HG03354 (cell line): Measurements from ENCODE around the gene AFAP1L1.

Source experiments
- ATAC-seq: cut with Tn5 transposase; IDR thresholded peaks from one replicate; pipeline ENCODE4 v1.9.1; 2021; ENCODE audit warnings: mild to moderate bottlenecking; ENCODE audit not compliant: unreplicated experiment, poor library complexity, severe bottlenecking

The AFAP1L1 gene

DNA sequence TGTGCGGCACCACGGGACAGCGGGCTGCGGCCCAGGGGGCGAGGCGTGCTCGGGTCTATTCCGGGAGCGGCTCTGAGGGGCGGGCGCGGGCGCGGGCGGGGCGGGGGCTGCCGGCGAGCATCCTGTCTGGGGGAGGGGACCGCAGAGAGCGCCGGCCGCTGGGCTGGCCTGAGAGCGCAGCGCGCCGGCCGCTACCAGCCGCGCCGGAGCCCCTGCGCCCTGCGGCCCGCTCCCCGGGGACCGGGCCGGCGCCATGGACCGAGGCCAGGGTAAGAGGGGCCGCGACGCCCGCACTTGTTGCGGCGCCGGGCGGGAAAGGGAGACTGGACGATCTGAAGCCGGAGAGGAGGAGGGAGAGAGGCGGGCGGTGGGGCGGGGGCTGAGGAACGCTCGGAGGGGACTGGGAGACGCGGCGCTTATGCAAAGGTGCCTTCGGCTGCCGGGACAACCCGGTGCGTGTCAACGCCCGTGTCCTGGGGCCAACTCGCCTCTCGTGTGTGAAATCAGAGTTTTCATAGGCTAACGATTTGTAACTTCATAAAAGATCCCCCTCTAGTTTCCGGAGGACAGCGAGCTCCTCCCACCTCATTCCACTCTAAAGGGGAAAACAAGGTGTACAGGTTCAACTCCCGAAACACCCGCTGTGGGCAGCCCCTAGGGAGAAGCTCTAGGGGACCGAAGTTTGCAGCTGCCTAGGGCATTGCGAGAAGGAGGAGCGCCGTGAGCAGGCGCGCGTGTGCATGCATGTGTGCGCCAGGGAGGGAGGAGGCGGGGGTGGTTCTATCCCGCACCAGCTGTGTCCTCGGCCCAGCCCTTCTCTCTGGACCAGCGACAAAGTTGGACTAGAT is at the start of gene AFAP1L1:
AFAP1L1 (plus strand) TSS at position 144 of the 848 bp plus-strand sequence; CDS start at position 254, 110 bp downstream.
- peak; percentile 43 for ATAC-seq

DNA sequence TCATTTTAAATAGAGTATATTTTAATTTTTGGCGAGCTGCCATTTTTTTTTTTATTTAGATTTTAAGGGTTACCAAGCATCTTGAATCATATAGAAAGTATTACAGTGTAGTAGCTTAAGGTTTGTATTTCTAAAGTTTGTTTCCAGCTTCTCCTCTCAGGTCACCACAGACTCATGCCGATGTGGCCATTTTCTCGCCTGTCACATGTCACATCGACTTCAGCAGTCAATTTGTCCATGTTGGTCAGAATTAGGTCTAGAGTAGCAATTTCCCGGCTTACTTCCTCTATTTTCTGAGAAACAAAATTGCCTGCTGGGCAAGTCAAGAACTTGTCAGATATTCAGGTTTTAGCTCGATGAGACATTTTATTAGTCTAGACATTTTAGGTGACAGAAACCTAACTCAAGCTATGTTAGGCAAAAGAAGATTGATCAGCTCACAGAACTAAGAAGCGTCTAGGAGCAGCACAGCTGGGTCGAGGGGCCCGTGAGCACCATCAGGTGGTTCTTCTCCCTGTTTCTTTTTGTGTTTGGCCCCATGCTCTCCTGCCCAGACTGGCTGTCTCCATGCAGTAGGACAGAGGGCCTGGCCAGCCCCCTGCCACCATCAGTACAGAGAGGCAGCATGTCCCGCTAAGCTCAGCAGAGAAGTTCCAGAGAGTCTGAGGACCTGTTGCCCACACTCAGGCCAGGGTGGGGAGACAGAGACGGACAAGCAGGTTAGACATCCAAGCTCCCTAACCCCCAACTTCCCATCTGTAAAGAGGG is 48.4 kb upstream of the AFAP1L1 start:
- no peak for ATAC-seq

DNA sequence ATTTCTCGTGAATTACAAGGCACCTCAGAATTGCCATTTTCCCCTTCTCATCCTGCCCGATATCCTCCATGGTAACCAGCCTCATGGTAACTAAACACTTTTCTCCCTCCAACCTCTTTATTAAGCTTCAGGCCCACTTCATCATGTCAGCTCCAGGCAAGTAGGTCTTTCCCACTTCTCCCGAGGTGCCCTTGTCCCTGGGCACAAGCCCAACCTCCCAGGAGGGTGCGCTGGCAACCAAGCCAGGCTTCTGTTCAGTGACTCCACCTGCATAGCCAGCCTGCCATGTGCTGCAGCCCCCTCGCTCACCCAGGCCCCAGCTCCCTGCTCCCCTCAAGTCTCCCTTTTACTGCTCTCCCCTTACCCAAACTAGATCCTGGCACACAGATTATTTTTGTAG is 47.4 kb upstream of the AFAP1L1 start:
- ATAC-seq: no peak

DNA sequence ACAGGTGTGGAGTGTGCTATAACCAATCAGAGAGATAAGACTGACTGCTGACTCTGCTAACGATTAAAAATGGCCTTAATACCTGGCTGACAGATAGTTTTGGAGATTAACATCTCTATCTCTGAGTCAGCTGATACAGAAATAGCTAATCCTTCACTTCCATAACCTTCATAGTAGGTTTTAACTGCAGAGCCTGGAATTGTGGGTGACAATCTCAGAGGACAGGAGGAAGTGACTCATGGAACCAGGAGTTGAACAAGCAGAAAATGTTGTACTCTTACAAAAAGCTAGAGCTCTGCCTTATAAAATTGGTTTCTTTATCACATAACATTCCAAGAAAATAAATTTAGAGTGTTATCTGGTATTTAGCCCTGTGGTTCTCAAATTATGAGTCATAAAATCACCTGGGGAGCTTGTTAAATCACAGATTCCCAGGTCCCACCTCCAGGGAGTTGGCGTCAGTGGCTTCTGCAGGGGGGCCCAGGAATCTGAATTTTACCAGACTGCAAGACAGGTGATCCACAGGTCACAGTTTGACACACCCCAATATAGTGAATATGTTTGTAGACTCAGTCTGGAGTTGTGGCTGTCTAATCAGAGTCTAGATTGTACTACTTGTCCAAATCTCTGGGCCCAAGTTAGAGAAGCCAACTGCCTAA is 44.4 kb upstream of the AFAP1L1 start:
- no peak for ATAC-seq

DNA sequence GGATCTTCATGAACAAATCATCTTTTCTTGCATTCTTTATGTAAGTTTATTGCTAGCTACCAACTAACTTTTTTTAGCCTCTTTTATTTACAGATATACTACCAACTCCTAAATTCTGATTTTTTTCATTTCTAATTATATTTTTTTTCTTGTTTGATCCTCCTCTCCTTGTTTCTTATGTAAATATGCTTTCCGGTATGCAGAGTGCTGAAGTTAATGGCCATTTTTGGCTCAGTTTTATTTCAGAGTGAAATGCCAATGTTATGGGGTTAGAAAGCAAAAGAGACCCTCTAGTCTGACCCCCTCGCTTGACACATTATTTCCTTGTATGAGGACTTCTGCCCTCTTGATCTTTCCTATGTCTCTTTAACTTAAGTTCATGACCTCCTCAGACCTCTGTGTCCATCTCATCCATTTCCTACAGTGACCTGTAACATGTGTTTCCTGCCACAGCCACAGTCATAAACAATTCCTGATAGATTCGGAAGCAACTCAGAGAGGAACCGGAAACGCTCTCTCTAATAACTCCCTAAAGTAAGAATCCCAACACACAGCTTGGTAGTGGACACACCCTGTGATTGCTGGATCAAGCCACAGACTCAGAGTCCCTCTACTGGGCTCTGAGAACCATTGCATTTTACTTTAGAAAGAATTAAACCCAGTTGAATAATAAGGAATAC is 42.9 kb upstream of the AFAP1L1 start:
- ATAC-seq: no peak

DNA sequence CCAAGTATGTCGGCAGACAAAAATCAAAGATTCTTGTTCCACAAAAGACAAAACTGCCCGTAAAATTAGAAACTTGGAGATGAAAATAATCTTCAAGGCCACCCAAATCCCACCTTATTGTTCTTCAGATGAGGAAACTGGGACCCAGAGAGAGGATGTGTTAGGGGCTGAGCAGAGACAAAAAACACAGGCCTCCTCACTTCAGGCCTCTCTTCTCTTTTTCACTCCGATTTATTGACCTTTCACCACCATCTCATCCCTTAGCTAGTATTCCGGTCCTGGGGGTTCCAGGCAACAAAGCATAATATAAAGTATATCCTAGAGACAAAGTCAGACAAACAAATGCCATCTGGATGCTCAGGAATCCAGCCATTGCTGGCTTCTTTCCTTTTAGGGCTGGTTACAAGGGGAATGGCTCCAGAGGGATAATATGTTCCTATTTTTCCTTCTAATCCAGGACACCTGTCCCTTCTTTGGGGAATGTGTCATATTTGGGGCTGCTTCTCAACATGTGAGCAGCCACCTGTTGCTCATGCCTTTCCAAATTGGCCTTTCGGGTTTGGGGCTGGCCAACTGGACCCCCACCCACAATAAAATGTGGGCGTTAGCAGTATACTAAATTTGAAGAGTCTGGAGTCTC is 42.2 kb upstream of the AFAP1L1 start:
- ATAC-seq: no peak

DNA sequence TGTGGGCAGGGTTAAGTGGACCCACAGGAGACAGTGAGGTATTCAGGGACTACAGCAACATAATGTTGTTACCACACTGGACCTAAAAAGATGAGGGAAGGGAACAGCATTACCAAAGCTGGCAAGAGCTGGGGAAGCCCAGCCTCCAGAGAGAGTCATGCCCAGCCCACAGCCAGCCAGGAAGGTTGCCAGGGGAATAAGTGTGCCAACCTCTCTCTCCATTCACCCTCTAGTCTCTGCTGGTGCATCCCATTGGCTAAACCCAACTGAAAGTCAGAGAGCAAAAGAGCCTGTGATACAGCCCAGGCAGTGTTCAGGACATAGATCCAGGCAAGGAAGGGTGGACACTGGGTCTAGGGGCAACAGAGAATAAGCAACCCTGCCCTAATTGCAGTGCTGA is 35.8 kb upstream of the AFAP1L1 start:
- ATAC-seq: no peak

DNA sequence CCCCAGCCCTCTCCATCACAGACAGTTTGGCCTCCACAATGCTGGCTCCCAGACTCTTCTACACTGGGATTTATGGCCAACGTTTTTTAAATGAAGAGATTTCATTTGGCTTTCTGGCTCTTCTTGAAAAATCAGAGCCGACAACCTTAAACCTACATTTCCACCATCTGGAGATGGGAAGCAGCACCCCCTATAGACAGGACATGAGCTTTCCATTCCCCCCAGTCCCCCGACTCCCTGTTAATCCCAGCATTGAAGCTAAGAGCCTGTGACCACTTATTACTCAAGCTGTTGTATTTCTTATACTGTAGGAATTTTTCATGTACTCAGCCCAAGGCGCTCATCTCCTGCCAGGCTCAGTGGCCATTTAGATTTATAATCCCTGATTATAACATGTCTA is 34.0 kb upstream of the AFAP1L1 start:
- no peak for ATAC-seq

DNA sequence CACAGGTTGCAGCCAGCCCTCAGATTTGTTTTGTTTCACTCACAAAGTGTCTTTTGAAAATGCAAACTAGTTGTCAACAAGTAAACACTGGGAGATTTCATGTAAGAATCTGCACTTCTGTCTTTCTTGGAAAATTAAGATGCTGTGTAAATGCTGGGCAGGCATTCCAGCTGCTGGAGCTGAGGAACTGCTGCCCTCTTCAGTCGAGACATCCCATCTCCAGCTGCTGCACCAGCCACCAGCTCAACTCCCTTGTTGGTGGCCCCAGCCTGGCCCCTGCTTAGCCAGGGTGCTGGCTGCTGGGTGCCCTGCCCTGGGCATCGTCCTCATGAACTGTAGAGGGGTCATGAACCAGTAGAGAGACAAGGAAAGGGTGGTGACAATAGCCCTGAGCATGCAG is 33.1 kb upstream of the AFAP1L1 start:
- no peak for ATAC-seq

DNA sequence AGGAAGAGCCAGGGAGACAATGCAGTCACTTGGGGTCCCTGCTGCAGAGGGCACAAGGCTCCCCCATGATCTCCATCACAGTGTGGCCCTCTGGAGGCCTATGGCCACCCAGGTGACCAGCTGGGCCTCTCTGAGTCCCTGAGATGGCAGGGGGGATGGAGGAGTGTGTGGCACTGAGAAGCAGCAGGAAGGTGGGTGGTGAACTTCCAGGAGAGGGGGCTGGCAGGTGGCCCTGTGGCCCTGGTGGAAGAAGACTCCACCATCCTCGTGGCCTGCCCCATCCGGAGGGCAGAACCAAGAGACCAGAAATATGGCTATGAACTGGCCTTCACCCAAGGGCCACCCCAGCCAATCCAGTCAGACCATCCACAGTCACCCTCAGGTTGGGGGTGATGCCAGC is 31.7 kb upstream of the AFAP1L1 start:
- no peak for ATAC-seq

DNA sequence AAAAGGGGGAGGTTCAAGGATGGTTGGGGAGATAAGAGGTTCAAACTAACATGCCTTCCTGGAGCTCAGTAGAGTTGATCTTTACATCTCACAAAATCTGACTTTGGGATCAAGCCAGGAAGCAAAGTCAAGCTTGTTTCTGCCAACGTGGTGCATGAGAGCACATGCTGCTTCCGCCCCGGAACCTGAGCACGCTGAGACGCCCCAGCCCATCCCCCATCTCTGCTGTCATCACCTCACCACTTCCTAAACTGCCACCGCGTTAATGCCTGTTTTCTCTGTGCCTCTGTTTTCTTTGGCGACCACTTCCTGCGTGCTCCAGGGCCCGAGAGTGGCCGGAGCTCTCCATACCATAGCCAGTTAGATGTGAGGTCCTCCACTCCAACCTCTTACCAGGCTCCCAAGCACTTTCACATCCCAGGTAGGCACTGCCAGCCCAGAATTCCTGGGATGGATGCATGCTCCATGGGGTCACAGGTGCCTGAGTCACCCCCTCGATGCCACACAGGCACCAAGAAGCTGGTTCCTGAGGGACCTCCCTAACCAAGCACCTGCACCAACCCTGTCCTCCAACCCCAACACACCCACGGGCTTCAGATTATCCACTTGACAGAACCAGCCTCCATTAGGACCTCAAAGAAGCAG is 31.2 kb upstream of the AFAP1L1 start:
- peak; percentile 90 for ATAC-seq

DNA sequence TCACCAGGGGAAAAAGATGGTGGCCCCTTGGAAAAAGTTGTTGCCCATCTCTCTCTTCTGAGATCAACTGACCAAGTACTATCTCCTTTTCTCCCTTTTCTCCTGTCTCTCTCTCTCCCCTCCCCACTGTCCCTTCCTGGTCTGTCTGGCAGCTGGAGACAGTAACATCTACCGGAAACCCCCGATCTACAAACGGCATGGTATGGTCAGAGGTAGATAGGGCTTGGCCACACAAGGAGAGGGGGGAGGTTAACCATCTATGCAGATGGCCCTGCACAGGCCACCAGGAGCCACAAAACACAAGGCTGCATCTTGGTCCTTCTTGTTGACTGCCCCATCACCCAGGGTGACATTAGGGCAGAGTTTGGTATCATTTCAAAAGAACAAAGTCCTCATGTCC is 29.3 kb upstream of the AFAP1L1 start:
- ATAC-seq: no peak

DNA sequence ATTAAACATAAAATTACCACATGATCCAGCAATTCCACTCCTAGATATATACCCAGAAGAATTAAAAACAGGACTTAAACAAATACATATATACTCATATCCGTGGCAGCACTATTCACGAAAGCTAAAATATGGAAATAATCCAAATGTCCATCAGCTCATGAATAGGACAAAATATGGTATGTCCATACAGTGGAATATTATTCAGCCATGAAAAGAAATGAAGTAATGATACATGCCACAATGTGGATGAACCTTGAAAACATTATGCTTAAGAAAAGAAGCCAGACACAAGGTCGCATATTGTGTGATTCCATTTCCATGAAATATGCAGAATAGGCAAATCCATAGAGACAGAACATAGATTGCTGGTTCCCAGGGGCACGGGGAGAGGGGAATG is 24.8 kb upstream of the AFAP1L1 start:
- ATAC-seq: no peak

DNA sequence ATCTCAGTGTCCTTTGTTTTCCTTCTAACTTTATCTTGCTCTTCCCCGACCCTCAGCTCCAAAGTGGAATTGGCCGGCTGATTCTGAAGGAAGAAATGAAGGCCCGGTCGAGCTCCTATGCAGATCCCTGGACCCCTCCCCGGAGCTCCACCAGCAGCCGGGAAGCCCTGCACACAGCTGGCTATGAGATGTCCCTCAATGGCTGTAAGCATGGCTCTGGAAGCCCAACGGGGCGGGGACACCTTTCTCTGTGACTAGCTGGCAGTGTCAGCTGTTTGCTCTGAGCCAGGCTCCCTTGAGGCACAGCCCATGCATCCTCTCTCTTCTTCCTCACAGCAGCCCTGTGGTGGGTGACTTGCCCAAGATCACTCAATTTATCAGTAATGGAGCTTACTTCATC is 23.9 kb upstream of the AFAP1L1 start:
- ATAC-seq: no peak

DNA sequence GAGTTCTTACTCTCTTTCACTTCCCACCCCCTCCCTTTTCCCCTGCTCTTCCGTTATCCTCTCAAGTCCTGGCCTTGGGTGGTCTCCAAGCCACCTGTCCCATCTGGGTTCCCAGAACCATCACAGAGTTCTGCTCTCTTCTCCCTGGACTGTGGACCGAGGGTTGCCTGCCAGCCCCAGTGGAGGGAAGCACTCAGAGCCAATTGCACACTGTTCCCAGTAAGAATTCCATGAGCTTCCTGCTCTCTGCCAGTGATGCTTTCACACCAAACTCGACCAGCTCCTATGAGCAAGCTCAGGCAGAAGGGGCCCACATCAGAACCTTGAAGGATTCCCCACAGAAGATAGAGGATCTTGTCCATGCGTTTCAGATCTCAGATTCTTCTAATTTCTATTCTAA is 20.1 kb upstream of the AFAP1L1 start:
- ATAC-seq: no peak

DNA sequence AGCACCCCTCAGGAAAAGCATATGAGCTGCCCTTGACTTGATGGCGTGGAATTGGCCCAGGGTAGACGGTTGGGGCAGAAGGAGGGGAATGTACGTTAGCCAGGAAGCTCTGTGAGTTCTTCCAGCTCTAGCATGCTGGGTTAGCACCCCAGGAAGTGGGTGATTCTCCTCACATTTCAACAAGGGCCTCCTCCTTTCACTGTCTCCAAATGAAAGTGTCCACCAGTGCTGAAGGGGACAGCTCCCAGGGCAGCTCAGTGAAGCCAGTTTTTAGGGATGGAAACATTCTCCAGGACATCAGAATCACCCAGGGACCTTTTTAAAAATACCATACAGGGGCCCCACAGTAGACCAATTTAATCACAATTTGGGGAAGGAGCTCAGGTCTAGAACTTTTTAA is 17.2 kb upstream of the AFAP1L1 start:
- no peak for ATAC-seq

DNA sequence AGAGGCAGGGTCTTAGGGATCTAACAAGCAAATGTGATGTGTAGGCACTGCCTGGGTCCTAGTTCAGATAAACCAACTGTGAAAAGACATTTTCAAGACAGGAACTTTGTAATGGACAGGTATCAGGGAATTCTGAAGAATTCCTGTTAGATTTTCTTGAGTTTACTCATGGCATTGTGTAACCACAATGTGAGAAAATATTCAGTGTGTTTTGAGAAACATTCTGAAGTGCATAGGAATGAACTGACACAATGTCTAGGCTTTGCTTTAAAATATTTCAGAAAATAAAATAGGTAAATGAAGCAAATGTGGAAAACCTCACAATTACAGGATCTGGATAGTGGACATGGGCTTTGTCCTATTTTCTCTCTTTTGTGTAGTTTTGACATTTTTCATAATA is 15.2 kb upstream of the AFAP1L1 start:
- ATAC-seq: no peak

DNA sequence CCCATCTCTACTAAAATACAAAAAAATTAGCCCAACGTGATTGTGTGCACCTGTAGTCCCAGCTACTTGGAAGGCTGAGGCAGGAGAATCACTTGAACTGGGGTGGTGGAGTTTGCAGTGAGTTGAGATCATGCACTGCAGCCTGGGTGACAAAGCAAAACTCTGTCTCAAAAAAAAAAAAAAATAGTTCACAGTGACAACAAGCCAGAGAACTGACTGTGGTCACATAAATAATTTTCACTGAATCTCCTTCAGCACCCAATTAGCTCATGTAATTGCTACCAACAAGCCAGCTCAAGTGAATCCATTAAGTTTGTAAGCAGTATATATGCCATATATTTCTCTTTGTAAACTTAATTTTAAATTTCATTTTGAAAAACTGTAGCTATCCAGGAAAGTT is 14.5 kb upstream of the AFAP1L1 start:
- no peak for ATAC-seq
